ENCODE measurements around the gene SCAPER. TPM values are rescaled to one million over a fixed set of nuclear protein-coding genes. Genes with fewer than 3 reads are reported as not detected.

Gene SCAPER
- total RNA-seq, 2 donors from 2014 or later, result 15.2 to 17.8 TPM

- H3K9ac ChIP-seq (ENCODE audit: low read depth in 2 of 2, low read length in 2 of 2), result peak overlapping the region; percentile 12 to 75
- peak overlapping the region; percentile 72 for H3K4me3 ChIP-seq
- TF ChIP-seq, protein P1, sequence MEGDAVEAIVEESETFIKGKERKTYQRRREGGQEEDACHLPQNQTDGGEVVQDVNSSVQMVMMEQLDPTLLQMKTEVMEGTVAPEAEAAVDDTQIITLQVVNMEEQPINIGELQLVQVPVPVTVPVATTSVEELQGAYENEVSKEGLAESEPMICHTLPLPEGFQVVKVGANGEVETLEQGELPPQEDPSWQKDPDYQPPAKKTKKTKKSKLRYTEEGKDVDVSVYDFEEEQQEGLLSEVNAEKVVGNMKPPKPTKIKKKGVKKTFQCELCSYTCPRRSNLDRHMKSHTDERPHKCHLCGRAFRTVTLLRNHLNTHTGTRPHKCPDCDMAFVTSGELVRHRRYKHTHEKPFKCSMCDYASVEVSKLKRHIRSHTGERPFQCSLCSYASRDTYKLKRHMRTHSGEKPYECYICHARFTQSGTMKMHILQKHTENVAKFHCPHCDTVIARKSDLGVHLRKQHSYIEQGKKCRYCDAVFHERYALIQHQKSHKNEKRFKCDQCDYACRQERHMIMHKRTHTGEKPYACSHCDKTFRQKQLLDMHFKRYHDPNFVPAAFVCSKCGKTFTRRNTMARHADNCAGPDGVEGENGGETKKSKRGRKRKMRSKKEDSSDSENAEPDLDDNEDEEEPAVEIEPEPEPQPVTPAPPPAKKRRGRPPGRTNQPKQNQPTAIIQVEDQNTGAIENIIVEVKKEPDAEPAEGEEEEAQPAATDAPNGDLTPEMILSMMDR (IDR thresholded peaks at IDR 0.05), result no peak
- peak overlapping the region; percentile 52 for H3K27ac ChIP-seq
- H3K27me3 ChIP-seq, result no peaks in the 10 kb centered on the region
- no peaks in the 10 kb centered on the region for H3K36me3 ChIP-seq
- no peaks in the 10 kb centered on the region for H3K4me1 ChIP-seq
- no peak for DNase-seq
- no peaks in the 10 kb centered on the region for H3K9me3 ChIP-seq
- intact Hi-C loops (cut with DNase I), result no loop called here
Measured at GRCh38 chr15:76930831-76931396, 25.8 kb upstream of the SCAPER start.

DNA sequence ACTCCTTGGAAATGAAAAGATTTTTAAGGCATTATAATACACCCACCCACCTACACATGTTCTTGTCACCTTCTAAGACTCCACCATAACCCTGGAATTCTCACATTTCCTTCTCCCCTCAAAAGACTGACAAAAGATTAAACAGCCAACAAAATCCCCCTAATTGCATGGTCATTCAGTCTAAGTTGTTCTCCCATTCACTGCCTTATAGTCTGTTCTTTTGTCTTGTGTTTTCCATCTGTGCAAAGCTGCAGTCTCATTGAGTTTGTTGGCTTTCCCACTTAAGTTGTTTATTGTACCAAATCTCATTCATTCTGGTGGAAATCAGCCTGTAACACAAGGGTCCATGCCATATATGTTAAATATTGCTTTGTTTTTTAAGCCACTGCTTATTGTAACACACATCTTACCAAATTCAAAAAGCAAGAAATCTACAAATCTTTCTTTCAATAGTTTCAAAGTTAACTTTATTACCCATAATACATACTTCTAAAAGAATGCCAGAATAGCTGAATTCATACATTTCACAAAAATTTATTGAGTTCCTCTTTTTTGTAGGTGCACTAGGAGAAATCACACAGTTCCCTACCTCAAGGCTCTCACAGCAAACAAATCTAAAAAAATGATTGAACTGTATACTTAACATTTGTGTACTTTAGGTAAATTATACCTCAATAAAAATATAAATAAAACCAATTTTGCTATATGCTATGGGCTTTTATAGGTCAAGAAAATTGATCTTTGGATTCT is 24.0 kb upstream of the SCAPER start:
- intact Hi-C loops (cut with DNase I), result no loop called here
- no peaks in the 10 kb centered on the region for H3K9me3 ChIP-seq
- H3K9ac ChIP-seq (ENCODE audit: low read depth in 2 of 2, low read length in 2 of 2), result no peak overlapping the region
- no peaks in the 10 kb centered on the region for H3K27me3 ChIP-seq
- TF ChIP-seq, protein P1 (IDR thresholded peaks at IDR 0.05), result no peak
- no peak overlapping the region for H3K27ac ChIP-seq
- no peak for DNase-seq
- H3K4me1 ChIP-seq, result no peaks in the 10 kb centered on the region
- H3K4me3 ChIP-seq, result no peak overlapping the region
- no peaks in the 10 kb centered on the region for H3K36me3 ChIP-seq

- Histone ChIP-seq H3K27me3 (no peaks in the 10 kb centered on the region), H3K27ac (no peak overlapping the region), H3K36me3 (no peaks in the 10 kb centered on the region), H3K4me1 (no peaks in the 10 kb centered on the region), H3K9me3 (no peaks in the 10 kb centered on the region), H3K9ac (ENCODE audit: low read depth in 2 of 2, low read length in 2 of 2) (no peak overlapping the region), H3K4me3 (no peak overlapping the region)
- no peak for DNase-seq
- intact Hi-C loops (cut with DNase I), result no loop called here
- TF ChIP-seq, protein P1 (IDR thresholded peaks at IDR 0.05), result no peak
Measured at GRCh38 chr15:76928201-76928600, 23.1 kb upstream of the SCAPER start.

DNA sequence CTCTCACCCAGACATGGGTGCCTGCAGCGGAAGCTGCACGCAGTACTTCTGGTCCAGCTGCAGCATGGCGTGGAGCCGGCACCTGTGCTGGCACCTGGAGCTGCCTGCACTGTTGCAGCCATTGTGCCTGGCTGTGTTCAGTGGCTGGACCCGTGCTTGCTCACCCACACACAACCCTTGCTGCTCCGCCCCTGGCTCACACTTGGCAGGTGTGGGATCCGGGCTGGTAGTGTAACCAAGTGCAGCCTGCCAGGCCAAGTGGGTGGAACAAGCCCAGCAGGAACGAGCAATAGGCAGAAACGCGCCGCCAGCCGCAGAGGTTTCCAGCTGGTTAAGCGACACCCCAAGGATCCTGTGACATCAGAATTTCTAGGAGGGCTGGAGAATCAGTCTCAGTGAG is 11.2 kb upstream of the SCAPER start:
- TF ChIP-seq, protein P1 (IDR thresholded peaks at IDR 0.05), result no peak
- no peak for DNase-seq
- Histone ChIP-seq H3K4me1 (no peaks in the 10 kb centered on the region), H3K4me3 (no peak overlapping the region), H3K36me3 (no peaks in the 10 kb centered on the region), H3K27me3 (no peaks in the 10 kb centered on the region), H3K9ac (ENCODE audit: low read depth in 2 of 2, low read length in 2 of 2) (no peak overlapping the region), H3K9me3 (no peaks in the 10 kb centered on the region), H3K27ac (no peak overlapping the region)
- intact Hi-C loops (cut with DNase I), result no loop called here

GRCh38 chr15:76913737-76914136 is 8.6 kb upstream of the SCAPER start:
- Histone ChIP-seq H3K27me3 (no peaks in the 10 kb centered on the region), H3K36me3 (no peaks in the 10 kb centered on the region), H3K4me1 (no peaks in the 10 kb centered on the region), H3K9ac (ENCODE audit: low read depth in 2 of 2, low read length in 2 of 2) (no peak overlapping the region), H3K4me3 (no peak overlapping the region), H3K9me3 (no peaks in the 10 kb centered on the region), H3K27ac (no peak overlapping the region)
- no peak for DNase-seq
- TF ChIP-seq, protein P1 (IDR thresholded peaks at IDR 0.05), result no peak
- intact Hi-C loops (cut with DNase I), result no loop called here
